ENCODE measurements around the gene NOXA1. TPM values are rescaled to one million over a fixed set of nuclear protein-coding genes. Genes with fewer than 3 reads are reported as not detected.

Gene NOXA1
- total and polyA plus RNA-seq, 7 donors, result 1.4 to 16.4 (median 3.3) TPM

- WGBS, 2 donors, result 87 to 93% methylated on average over 17 of the region's 17 CpGs
- intact Hi-C loops (cut with DNase I), result loop anchor here (10.0 kb wide), 1 partner anchor 153 kb away; the partner anchor contains the start of gene ARRDC1
- no peak overlapping the region for H3K4me3 ChIP-seq
- no peak for TF ChIP-seq EP300 (IDR thresholded peaks at IDR 0.05)
- TF ChIP-seq, protein P1, sequence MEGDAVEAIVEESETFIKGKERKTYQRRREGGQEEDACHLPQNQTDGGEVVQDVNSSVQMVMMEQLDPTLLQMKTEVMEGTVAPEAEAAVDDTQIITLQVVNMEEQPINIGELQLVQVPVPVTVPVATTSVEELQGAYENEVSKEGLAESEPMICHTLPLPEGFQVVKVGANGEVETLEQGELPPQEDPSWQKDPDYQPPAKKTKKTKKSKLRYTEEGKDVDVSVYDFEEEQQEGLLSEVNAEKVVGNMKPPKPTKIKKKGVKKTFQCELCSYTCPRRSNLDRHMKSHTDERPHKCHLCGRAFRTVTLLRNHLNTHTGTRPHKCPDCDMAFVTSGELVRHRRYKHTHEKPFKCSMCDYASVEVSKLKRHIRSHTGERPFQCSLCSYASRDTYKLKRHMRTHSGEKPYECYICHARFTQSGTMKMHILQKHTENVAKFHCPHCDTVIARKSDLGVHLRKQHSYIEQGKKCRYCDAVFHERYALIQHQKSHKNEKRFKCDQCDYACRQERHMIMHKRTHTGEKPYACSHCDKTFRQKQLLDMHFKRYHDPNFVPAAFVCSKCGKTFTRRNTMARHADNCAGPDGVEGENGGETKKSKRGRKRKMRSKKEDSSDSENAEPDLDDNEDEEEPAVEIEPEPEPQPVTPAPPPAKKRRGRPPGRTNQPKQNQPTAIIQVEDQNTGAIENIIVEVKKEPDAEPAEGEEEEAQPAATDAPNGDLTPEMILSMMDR (IDR thresholded peaks at IDR 0.05), result no peak
- TF ChIP-seq POLR2A (IDR thresholded peaks at IDR 0.05), result no peak
- TF ChIP-seq POLR2AphosphoS5 (IDR thresholded peaks at IDR 0.05), result no peak
- H3K36me3 ChIP-seq, result peaks cover 0 to 21% (median 9%) of the 10 kb centered on the region in 4 donors
- H3K9me3 ChIP-seq, result no peaks in the 10 kb centered on the region
- H3K27ac ChIP-seq, result no peak overlapping the region
- DNase-seq, result peak; percentile 61
- peaks cover 0 to 25% (median 19%) of the 10 kb centered on the region in 4 donors for H3K4me1 ChIP-seq
- H3K27me3 ChIP-seq, result no peaks in the 10 kb centered on the region
Measured at GRCh38 chr9:137452006-137452760, 29.0 kb downstream of the NOXA1 start.

DNA sequence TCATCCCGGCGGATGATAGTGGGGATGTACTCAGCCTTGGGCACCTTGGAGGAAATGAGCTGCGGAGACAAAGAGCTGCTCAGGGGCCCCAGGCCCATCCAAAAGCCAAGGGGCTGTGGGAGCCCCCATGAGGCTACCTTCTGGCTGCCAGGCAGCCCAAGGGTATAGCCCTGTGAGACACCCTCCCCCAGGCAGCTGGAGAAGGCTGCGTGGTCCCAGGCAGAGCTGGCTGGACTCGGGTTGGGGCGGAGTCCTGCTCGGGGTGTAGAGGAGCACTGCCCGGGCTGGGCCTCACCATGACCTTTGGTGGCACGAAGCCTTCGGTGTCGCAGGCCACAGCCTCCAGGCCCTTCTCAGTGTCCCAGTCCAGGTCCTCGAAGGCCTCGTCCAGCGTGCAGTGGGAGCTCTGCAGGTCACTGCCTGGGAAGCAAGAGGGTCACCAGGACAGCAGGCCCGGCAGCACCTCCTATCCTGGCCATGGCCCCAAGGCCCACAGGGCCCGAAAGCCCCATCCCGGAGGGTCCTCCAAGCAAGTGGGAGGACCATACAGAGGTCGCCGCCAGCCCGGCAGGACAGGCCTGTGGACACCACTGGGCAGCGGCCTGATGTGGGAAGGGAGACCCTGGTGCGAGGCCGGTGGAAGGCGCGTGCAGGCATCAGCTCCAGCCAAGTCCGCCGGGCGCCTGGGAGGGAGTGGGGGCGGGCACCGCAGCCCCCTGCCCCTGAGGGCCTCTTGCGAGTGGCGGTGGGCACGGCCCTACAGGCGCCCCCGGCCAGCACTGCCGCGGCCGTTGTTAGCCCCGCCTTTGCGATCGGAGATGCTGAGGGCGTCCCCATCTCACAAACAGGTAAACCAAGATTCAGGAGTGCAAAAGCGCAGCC, 29.8 kb downstream of the NOXA1 start:
- intact Hi-C loops (cut with DNase I), result loop anchor here (10.0 kb wide), 1 partner anchor 152 kb away; the partner anchor contains the start of gene ARRDC1
- no peak for TF ChIP-seq POLR2AphosphoS5 (IDR thresholded peaks at IDR 0.05)
- no peak for TF ChIP-seq EP300 (IDR thresholded peaks at IDR 0.05)
- TF ChIP-seq, protein P1 (IDR thresholded peaks at IDR 0.05), result no peak
- TF ChIP-seq POLR2A (IDR thresholded peaks at IDR 0.05), result no peak
- no peaks in the 10 kb centered on the region for H3K27me3 ChIP-seq
- WGBS, 2 donors, result 83 to 84% methylated on average over 43 of the region's 43 CpGs
- no peaks in the 10 kb centered on the region for H3K9me3 ChIP-seq
- peak overlapping the region in 1 of 4 donors; percentile 45 for H3K27ac ChIP-seq
- H3K4me1 ChIP-seq, result peaks cover 0 to 33% (median 25%) of the 10 kb centered on the region in 4 donors
- peak overlapping the region; percentile 23 to 59 (median 43) for H3K4me3 ChIP-seq
- H3K36me3 ChIP-seq, result peaks cover 0 to 24% (median 9%) of the 10 kb centered on the region in 4 donors
- peak; percentile 69 for DNase-seq

DNA sequence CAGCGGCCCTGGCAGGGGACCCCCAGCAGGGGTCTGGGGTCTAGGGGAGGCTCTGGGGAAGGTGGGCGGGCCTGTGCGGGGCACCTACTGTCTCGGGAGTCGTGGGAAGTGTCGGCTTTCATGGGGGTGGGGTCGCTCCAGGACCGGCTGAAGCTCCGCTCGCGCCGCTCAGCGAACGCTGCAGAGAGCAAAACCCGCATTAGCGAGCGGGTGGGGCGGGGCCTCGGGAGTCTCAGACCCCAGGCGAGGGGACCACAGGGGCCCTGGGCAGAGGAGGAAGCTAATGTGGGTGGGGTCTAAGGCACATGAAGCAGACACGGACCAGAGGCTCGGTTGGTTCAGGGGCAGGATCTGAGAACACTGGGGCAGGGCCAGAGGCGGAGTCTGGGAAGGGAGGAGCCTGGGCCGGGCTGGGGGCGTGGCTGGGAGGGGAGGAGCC, 30.5 kb downstream of the NOXA1 start:
- Histone ChIP-seq H3K27me3 (no peaks in the 10 kb centered on the region), H3K9me3 (no peaks in the 10 kb centered on the region), H3K4me3 (peak overlapping the region; percentile 23 to 59 (median 43)), H3K4me1 (peaks cover 0 to 39% (median 32%) of the 10 kb centered on the region in 4 donors), H3K36me3 (peaks cover 0 to 23% (median 9%) of the 10 kb centered on the region in 4 donors), H3K27ac (peak overlapping the region in 1 of 4 donors; percentile 45)
- TF ChIP-seq POLR2AphosphoS5 (IDR thresholded peaks at IDR 0.05) (no peak), EP300 (IDR thresholded peaks at IDR 0.05) (no peak), POLR2A (IDR thresholded peaks at IDR 0.05) (no peak)
- TF ChIP-seq, protein P1 (IDR thresholded peaks at IDR 0.05), result no peak
- intact Hi-C loops (cut with DNase I), result loop anchor here (10.0 kb wide), 1 partner anchor 151 kb away; the partner anchor contains the start of gene ARRDC1
- WGBS, 2 donors, result 18 to 26% methylated on average over 25 of the region's 25 CpGs
- peak; percentile 93 for DNase-seq

DNA sequence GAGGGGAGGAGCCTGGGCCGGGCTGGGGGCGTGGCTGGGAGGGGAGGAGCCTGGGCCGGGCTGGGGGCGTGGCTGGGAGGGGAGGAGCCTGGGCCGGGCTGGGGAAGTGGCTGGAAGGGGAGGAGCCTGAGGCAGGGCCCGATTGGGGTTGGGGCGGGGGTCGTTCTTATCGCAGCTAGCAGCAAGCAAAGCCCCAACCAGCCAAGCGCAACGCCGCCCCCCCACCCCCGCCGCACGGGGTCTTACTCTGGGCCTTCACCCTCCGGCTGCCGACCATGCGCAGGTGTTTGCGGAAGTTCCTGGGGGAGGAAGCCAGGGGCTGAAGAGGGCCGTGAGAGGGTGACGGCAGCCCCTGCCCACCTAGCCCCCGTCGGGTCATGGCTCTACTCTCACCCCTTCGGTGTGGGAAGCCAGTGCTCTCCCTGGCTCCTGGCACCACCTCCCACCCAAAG, 31.0 kb downstream of the NOXA1 start:
- H3K27ac ChIP-seq, result peak overlapping the region; percentile 63 to 82 (median 80)
- peak overlapping the region; percentile 35 to 61 (median 57) for H3K4me3 ChIP-seq
- no peaks in the 10 kb centered on the region for H3K9me3 ChIP-seq
- peaks cover 0 to 41% (median 34%) of the 10 kb centered on the region in 4 donors for H3K4me1 ChIP-seq
- intact Hi-C loops (cut with DNase I), result loop anchor here (10.0 kb wide), 1 partner anchor 151 kb away; the partner anchor contains the start of gene ARRDC1
- no peaks in the 10 kb centered on the region for H3K27me3 ChIP-seq
- 5 to 10% methylated on average over 22 to 23 of the region's 24 CpGs for WGBS, 2 donors
- DNase-seq, result peak; percentile 88
- no peak for TF ChIP-seq EP300 (IDR thresholded peaks at IDR 0.05)
- TF ChIP-seq, protein P1 (IDR thresholded peaks at IDR 0.05), result no peak
- TF ChIP-seq POLR2A (IDR thresholded peaks at IDR 0.05), result peak in 1 of 2 donors; percentile 30
- TF ChIP-seq POLR2AphosphoS5 (IDR thresholded peaks at IDR 0.05), result peak in 2 of 4 donors; percentile 15 to 41
- peaks cover 0 to 18% (median 7%) of the 10 kb centered on the region in 4 donors for H3K36me3 ChIP-seq

Data from sigmoid colon (tissue), 7 donors.